GM12864 (cell line): ENCODE results near the gene ANTXR1.

Source experiments
- DNase-seq: peaks from one replicate; pipeline ENCODE4 v3.0.0-alpha.2; 2011; ENCODE audit warnings: low read depth
- H3K4me3 ChIP-seq: 2 replicates; pipeline ENCODE4 v1.5.1; 2011; ENCODE audit warnings: mild to moderate bottlenecking, low read depth, low read length, control low read depth
- TF ChIP-seq, protein P1 (sequence below): IDR thresholded peaks from 2 replicates; pipeline ENCODE4 v1.5.1; 2011; ENCODE audit warnings: low read depth, mild to moderate bottlenecking, moderate library complexity, low read length, control low read depth, inconsistent platforms; ENCODE audit errors: missing control alignments

ANTXR1 gene

GRCh38 chr2:69242651-69243051 is 229.7 kb downstream of the ANTXR1 start:
- H3K4me3 ChIP-seq: no peak overlapping the region
- TF ChIP-seq, protein P1, sequence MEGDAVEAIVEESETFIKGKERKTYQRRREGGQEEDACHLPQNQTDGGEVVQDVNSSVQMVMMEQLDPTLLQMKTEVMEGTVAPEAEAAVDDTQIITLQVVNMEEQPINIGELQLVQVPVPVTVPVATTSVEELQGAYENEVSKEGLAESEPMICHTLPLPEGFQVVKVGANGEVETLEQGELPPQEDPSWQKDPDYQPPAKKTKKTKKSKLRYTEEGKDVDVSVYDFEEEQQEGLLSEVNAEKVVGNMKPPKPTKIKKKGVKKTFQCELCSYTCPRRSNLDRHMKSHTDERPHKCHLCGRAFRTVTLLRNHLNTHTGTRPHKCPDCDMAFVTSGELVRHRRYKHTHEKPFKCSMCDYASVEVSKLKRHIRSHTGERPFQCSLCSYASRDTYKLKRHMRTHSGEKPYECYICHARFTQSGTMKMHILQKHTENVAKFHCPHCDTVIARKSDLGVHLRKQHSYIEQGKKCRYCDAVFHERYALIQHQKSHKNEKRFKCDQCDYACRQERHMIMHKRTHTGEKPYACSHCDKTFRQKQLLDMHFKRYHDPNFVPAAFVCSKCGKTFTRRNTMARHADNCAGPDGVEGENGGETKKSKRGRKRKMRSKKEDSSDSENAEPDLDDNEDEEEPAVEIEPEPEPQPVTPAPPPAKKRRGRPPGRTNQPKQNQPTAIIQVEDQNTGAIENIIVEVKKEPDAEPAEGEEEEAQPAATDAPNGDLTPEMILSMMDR: no peak
- DNase-seq: no peak

DNA sequence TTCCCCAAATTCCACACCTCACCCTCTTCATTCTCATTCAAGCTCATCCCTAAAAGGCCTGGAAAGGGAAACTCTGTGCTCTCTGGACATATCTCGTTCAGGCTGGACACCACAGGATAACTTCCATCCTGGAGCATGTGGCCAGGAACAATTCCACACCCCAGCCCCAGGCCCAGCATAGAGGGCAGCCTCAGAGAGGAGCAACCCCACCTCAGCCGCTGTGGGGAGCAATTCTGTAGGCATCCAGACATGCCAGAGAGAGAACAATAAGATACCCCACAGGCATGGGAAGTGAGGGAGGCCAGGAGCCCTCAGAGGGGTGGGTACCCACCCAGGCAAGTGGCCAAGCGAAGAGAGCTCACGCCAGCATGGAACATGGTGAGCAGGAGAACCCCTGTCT is 230.7 kb downstream of the ANTXR1 start:
- TF ChIP-seq, protein P1: no peak
- H3K4me3 ChIP-seq: no peak overlapping the region
- no peak for DNase-seq

DNA sequence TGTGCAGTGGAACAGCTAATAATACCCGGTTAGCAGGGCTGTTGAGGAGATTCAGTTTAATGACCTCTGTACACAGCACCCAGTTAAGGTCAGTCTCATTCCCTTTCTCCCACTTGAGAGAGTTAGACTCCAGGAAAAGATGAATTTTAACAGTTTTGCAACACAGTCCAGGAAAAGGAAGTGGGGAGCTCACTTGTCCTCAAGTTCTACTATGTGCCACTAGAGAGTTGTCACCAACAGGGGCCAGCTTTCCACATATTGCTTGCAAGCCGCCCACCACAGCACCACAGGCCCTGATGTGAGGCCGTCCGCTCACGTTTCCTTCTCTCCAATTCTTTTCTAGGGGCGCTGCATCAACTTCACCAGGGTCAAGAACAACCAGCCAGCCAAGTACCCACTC is 231.9 kb downstream of the ANTXR1 start:
- H3K4me3 ChIP-seq: no peak overlapping the region
- DNase-seq: no peak
- TF ChIP-seq, protein P1: no peak

DNA sequence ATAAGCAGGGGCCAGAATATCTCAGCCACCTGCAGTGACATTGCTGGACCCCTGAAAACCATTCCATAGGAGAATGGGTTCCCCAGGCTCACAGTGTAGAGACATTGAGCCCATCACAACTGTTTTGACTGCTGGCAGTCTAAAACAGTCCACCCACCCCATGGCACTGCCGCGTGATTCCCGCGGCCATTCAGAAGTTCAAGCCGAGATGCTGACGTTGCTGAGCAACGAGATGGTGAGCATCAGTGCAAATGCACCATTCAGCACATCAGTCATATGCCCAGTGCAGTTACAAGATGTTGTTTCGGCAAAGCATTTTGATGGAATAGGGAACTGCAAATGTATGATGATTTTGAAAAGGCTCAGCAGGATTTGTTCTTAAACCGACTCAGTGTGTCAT is 234.6 kb downstream of the ANTXR1 start:
- TF ChIP-seq, protein P1: no peak

DNA sequence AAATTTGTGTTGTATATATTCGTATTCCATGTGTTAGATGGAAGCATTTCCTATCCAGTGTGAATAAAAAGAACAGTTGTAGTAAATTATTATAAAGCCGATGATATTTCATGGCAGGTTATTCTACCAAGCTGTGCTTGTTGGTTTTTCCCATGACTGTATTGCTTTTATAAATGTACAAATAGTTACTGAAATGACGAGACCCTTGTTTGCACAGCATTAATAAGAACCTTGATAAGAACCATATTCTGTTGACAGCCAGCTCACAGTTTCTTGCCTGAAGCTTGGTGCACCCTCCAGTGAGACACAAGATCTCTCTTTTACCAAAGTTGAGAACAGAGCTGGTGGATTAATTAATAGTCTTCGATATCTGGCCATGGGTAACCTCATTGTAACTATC is 235.3 kb downstream of the ANTXR1 start:
- no peak for DNase-seq
- no peak overlapping the region for H3K4me3 ChIP-seq
- TF ChIP-seq, protein P1: no peak

More for the DNA sequence above, 234.6 kb downstream of the ANTXR1 start:
- no peak overlapping the region for H3K4me3 ChIP-seq
- no peak for DNase-seq

DNA sequence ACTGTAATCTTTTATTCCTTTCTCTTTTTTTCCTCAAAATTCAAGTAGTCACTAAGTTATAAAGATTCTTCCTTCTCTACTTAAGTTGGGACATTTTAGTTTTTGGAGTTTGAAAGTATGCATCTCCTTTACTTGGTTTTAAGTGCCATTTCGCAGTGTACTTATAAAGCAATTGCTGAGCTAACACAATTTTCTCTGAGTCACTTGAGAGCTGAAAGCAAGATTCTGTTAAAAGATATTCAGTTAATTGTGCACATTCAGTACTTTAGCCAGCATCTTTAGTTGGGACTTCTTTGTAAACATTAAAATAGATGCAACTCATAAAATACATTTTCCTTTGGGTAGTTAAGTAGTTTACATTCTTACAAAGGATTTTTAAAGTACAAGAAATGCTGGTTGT is 238.0 kb downstream of the ANTXR1 start:
- no peak overlapping the region for H3K4me3 ChIP-seq
- TF ChIP-seq, protein P1: no peak
- DNase-seq: no peak

- DNase-seq: no peak
- TF ChIP-seq, protein P1: no peak
- H3K4me3 ChIP-seq: no peak overlapping the region
Measured at GRCh38 chr2:69251943-69252342, 239.0 kb downstream of the ANTXR1 start.
